Activated CD4-positive, alpha-beta memory T cell treated with anti-CD3 and anti-CD28 coated beads for 36 hours (primary cell): ENCODE data around the gene CCL18. TPM values are rescaled to one million over a fixed set of nuclear protein-coding genes. Genes with fewer than 3 reads are reported as not detected.

Experiments used
- CTCF ChIA-PET: fragments of 350-600 bp; sonication (Branson Sonifier 250); formaldehyde crosslinking; loops from one replicate; lab custom pipeline; 2021; ENCODE audit warnings: antibody characterized with exemption, inconsistent platforms; lab: Charles Lee
- POLR2A ChIA-PET: fragments of 350-600 bp; sonication (Branson Sonifier 250); formaldehyde crosslinking; loops from one replicate; lab custom pipeline; 2021; ENCODE audit warnings: antibody characterized with exemption; lab: Charles Lee
- DNase-seq: peaks from one replicate; pipeline ENCODE4 v3.0.0-alpha.2; 2020
- H3K27ac Mint-ChIP-seq: one replicate; pipeline ENCODE4 v1.8.0; 2021; ENCODE audit warnings: mixed read lengths
- H3K27me3 Mint-ChIP-seq: one replicate; pipeline ENCODE4 v1.8.0; 2021; ENCODE audit warnings: mixed read lengths
- H3K36me3 Mint-ChIP-seq: one replicate; pipeline ENCODE4 v1.8.0; 2021; ENCODE audit warnings: mixed read lengths
- H3K4me1 Mint-ChIP-seq: one replicate; pipeline ENCODE4 v1.8.0; 2021; ENCODE audit warnings: low read depth, mixed read lengths
- H3K4me3 Mint-ChIP-seq: one replicate; pipeline ENCODE4 v1.8.0; 2021; ENCODE audit warnings: mild to moderate bottlenecking, mixed read lengths
- H3K9me3 Mint-ChIP-seq: one replicate; pipeline ENCODE4 v1.8.0; 2021; ENCODE audit warnings: mixed read lengths
- intact Hi-C: fragments of 100-400 bp; cut with micrococcal nuclease; formaldehyde crosslinking; loops from one replicate; pipeline ENCODE4 v1.15.1; 2023
- total RNA-seq, 2 experiments: library from RNA; stranded (reverse); gene quantifications; one replicate each; pipeline ENCODE4 v1.2.3, GENCODE V29; 2021

The CCL18 gene
- total RNA-seq, 2 experiments from 2014 or later, result 0.52 TPM; not detected in 1

DNA sequence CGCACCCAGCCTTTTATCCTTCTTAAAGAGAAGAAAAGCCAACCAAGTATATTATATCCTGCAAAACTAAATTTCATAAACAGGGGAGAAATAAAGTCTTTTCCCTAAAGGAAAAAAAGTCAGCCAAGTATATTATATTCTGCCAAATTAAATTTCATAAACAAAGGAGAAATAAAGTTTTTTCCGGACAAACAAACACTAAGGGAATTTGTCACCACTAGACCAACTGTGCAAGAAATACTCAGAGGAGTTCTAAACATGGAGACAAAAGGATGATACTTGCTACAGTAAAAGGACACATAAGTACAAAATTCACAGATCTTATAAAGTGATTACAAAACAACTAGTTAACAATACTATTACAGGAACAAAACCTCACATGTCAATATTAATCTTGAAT, 14.4 kb upstream of the CCL18 start:
- no peak for DNase-seq
- POLR2A ChIA-PET, result no interaction called here
- H3K36me3 Mint-ChIP-seq, result peaks cover 5% of the 10 kb centered on the region

DNA sequence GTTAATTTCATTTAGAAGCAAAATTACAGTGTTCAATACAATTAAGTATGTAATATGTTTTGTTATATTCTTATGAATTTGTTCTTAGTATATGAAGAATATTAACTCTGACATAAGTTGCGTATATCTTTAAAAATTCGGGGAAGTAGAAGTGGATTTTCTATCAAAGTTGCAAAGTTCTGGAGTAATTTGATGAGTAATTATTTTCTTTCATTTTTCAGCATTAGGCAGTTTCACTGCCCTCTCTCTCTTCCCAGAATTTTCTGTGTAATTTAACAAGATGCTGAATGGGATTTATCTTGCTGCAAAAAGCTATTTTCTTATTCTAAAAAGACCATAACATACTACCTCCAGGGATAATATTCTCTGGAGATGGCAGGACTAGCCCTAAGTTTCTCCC, 8.9 kb upstream of the CCL18 start:
- Mint-ChIP-seq H3K4me3 (no peak overlapping the region), H3K9me3 (peaks cover 10% of the 10 kb centered on the region), H3K27ac (no peak overlapping the region), H3K36me3 (peaks cover 4% of the 10 kb centered on the region), H3K4me1 (no peaks in the 10 kb centered on the region), H3K27me3 (peaks cover 15% of the 10 kb centered on the region)
- CTCF ChIA-PET, result interaction anchor here (0.5 to 0.7 kb wide), 2 partner anchors 86 to 992 kb away, joined by 3 read pairs; no protein-coding TSS in a partner anchor
- POLR2A ChIA-PET, result no interaction called here
- intact Hi-C loops, result no loop called here
- DNase-seq, result no peak

More for the DNA sequence above, 14.4 kb upstream of the CCL18 start:
- Mint-ChIP-seq H3K27ac (no peak overlapping the region), H3K4me3 (no peak overlapping the region), H3K4me1 (no peaks in the 10 kb centered on the region), H3K27me3 (peaks cover 36% of the 10 kb centered on the region), H3K9me3 (peaks cover 28% of the 10 kb centered on the region)
- CTCF ChIA-PET, result no interaction called here
- intact Hi-C loops, result no loop called here

DNA sequence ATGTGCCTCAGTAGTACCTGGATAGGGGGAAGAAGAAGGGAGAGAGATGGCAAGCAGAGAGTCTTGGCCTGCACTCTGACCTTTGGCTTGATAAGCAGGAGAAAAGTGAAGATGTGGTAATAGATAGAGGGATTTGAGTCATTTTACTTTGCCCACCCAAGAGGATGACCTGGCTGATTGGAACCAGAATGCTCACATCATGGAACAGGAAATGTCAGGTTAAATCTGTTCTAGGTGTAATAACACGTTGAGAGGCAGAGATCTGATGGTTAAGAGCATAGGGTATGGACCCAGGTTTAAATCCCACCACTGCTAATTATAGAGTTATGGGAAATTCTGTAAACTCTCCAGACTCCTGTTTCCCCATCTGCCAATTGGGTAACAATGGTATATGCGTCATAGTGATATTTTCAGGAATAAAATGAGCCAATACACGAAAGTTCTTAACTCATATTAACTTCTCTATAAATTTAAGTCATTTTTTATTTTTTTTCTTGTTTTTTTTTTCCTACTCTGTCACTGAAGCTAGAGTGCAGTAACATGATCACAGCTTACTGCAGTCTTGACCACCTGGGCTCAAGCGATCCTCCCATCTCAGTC, 8.1 kb upstream of the CCL18 start:
- Mint-ChIP-seq H3K4me3 (no peak overlapping the region), H3K9me3 (peaks cover 5% of the 10 kb centered on the region), H3K27ac (no peak overlapping the region), H3K27me3 (peaks cover 12% of the 10 kb centered on the region), H3K36me3 (peaks cover 2% of the 10 kb centered on the region), H3K4me1 (no peaks in the 10 kb centered on the region)
- ChIA-PET CTCF (interaction anchor here (0.6 to 4.2 kb wide), 3 partner anchors 16 to 206 kb away, joined by 3 to 15 read pairs (median 5); no protein-coding TSS in a partner anchor), POLR2A (no interaction called here)
- DNase-seq, result no peak
- intact Hi-C loops, result no loop called here

DNA sequence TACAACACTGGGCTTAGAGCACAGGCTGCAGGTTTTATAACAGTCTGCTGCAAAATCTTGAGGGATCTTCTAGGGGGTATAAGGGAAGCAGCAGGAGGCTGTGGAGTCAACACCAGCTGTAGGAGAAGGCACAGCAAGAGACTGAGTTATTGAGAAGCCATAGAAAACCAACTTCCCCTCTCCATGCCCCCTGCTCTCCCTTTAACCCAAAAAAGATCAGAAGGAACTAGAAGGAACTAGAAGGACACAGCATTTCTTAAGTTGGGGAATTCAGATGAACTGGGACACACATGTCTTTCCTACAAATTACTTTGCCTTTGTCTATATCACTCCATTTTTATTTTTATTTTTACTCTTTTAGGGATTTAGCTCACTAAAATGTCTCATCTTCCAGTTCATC, 6.2 kb upstream of the CCL18 start:
- Mint-ChIP-seq H3K27ac (no peak overlapping the region), H3K27me3 (peaks cover 5% of the 10 kb centered on the region), H3K9me3 (no peaks in the 10 kb centered on the region), H3K36me3 (no peaks in the 10 kb centered on the region), H3K4me1 (no peaks in the 10 kb centered on the region), H3K4me3 (no peak overlapping the region)
- ChIA-PET POLR2A (no interaction called here), CTCF (interaction anchor here (1.0 to 4.2 kb wide), 4 partner anchors 14 to 88 kb away, joined by 4 to 15 read pairs (median 6); no protein-coding TSS in a partner anchor)
- intact Hi-C loops, result no loop called here
- DNase-seq, result no peak

DNA sequence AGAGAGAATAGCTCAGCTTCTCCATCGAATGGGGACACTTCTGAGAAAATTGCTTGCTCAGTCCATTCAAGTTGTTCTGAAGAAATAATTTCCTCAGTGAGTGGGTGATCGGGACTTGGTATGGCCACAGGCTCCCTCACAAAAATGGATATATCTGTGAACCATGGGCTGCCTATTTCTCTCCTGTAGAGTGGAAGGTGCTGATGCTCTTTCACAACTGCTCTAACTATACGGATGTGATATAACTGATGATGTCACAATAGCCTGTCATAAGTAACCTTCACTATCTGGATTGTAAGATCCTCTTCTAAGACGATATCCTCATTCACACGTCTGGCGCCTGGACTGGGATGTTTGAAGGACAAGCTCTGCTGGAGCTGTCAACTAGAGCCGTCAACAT, 4.7 kb upstream of the CCL18 start:
- no peak for DNase-seq
- CTCF ChIA-PET, result interaction anchor here (4.2 kb wide), 1 partner anchor 12 kb away, joined by 15 read pairs; no protein-coding TSS in a partner anchor
- no peaks in the 10 kb centered on the region for H3K4me1 Mint-ChIP-seq
- H3K27ac Mint-ChIP-seq, result no peak overlapping the region
- no peak overlapping the region for H3K4me3 Mint-ChIP-seq
- H3K36me3 Mint-ChIP-seq, result no peaks in the 10 kb centered on the region
- intact Hi-C loops, result no loop called here
- H3K9me3 Mint-ChIP-seq, result no peaks in the 10 kb centered on the region
- peaks cover 5% of the 10 kb centered on the region for H3K27me3 Mint-ChIP-seq
- POLR2A ChIA-PET, result no interaction called here

DNA sequence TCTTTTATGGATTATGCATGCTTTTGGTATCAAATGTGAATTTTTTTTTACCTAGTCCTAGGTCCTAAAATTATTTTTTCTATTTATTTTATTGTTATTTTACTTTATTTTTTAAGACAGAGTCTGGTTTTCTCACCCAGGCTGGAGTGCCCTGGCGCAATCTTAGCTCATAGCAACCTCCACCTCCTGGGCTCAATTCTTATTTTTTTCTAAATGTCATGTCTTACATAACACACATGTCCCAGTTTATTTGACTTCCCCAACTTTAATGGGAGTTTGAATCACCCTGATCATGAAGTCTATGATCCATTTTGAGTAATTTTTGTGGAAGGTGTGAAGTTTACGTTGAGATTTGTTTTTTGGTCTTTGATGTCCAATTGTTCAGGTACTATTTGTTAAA, 3.3 kb upstream of the CCL18 start:
- Mint-ChIP-seq H3K4me1 (no peaks in the 10 kb centered on the region), H3K9me3 (no peaks in the 10 kb centered on the region), H3K27me3 (peaks cover 5% of the 10 kb centered on the region), H3K27ac (no peak overlapping the region), H3K4me3 (no peak overlapping the region), H3K36me3 (no peaks in the 10 kb centered on the region)
- intact Hi-C loops, result no loop called here
- DNase-seq, result no peak
- CTCF ChIA-PET, result interaction anchor here (0.9 kb wide), 1 partner anchor 13 kb away, joined by 3 read pairs; no protein-coding TSS in a partner anchor
- POLR2A ChIA-PET, result no interaction called here

DNA sequence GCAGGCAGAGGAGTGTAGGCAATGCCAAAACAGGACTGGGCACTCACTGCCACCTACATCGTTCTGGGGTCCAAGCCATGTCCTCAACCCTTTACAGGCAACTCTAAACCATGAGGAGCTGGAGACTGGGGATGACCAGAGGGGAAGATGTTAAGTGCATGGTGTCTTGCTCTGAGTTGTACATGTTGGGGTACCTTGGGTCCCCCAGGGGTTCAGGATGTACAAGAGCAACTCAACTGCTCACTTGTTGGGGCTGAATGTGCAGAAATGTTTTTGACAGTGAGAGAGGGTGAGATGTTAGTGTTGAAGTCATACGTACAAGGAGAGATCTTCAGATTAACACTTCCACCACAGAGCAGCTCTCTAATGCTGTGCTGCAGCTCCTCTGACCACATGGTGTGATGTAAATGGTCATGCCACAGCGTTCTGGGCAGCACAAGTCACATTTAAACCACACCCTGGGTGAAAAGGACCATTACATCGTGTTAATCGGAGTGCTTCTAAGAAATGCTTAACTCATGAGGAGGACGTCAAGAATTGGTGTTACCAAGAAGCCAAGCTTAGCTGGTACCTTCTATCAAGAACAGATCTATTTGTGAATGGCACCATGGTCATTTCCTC, 2.4 kb downstream of the CCL18 start:
- Mint-ChIP-seq H3K9me3 (no peaks in the 10 kb centered on the region), H3K27me3 (peaks cover 10% of the 10 kb centered on the region), H3K27ac (no peak overlapping the region), H3K4me3 (no peak overlapping the region), H3K4me1 (peaks cover 3% of the 10 kb centered on the region), H3K36me3 (no peaks in the 10 kb centered on the region)
- ChIA-PET CTCF (interaction anchor here (1.3 to 2.0 kb wide), 2 partner anchors 91 to 97 kb away, joined by 4 read pairs; no protein-coding TSS in a partner anchor), POLR2A (interaction anchor here (0.6 kb wide), 1 partner anchor 118 kb away, joined by 3 read pairs; no protein-coding TSS in a partner anchor)
- intact Hi-C loops, result no loop called here
- peak; percentile 21 for DNase-seq

DNA sequence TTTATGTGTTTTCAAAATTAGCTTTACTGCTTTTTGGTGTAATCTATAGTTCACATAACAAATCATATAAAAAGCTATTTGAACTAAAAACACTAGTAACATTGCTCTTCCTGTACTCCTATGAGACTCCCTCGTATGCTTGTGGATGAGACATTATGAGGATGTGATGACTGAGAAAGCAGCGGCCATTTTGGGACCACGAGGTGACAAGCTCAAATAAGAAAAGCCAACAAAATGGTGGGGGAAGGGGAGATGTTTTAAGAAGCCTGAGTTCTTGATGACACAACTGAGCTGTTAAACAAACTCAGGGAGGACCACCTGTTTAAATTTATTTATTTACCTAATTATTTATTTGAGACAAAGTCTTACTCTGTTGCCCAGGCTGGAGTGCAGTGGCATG, 4.5 kb downstream of the CCL18 start:
- POLR2A ChIA-PET, result interaction anchor here (0.5 to 1.1 kb wide), 2 partner anchors 173 to 531 kb away, joined by 3 to 4 read pairs; partner anchors contain the start of gene SLFN12L
- no peak overlapping the region for H3K4me3 Mint-ChIP-seq
- peak; percentile 24 for DNase-seq
- H3K36me3 Mint-ChIP-seq, result no peaks in the 10 kb centered on the region
- intact Hi-C loops, result no loop called here
- no peak overlapping the region for H3K27ac Mint-ChIP-seq
- H3K4me1 Mint-ChIP-seq, result peaks cover 17% of the 10 kb centered on the region
- H3K27me3 Mint-ChIP-seq, result peaks cover 14% of the 10 kb centered on the region
- CTCF ChIA-PET, result interaction anchor here (0.9 to 1.8 kb wide), 4 partner anchors 77 to 99 kb away, joined by 3 to 12 read pairs (median 4); no protein-coding TSS in a partner anchor
- H3K9me3 Mint-ChIP-seq, result no peaks in the 10 kb centered on the region

DNA sequence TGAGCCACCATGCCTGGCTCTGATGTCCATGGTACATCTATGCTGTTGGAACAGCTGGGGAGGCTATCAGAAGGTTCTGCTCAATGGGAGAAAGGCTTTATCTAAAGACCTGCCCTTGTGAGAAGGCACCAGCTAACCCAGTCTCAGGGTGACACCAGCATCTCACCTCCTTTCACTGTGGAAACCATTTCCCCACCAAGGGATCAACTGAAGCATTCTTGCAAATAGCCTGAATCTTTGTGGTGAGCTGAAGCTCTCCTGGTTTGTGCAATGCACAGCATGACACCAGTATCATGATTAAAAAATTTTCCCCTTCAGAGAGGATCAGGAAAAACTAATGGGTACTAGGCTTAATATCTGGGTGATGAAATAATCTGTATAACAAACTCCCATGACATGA, 5.1 kb downstream of the CCL18 start:
- peaks cover 22% of the 10 kb centered on the region for H3K4me1 Mint-ChIP-seq

DNA sequence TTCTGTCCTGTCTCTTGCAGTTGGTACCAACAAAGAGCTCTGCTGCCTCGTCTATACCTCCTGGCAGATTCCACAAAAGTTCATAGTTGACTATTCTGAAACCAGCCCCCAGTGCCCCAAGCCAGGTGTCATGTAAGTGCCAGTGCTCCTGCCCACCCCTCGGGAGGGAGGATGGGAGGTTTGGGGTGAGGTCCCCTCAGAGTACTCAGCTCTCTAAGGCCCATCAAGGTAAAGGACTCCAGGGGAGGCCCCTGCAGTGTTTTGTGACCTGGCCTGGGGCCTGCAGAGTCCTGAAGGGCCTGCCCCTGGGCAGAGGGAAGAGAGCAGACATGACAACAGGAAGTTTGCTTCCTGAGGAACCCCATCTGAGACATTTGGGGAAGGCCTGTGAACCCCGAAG, 6.4 kb downstream of the CCL18 start:
- Mint-ChIP-seq H3K9me3 (no peaks in the 10 kb centered on the region), H3K4me3 (no peak overlapping the region), H3K27ac (no peak overlapping the region), H3K36me3 (no peaks in the 10 kb centered on the region), H3K4me1 (peaks cover 28% of the 10 kb centered on the region), H3K27me3 (peaks cover 14% of the 10 kb centered on the region)
- CTCF ChIA-PET, result interaction anchor here (0.6 to 4.7 kb wide), 4 partner anchors 88 to 144 kb away, joined by 3 to 37 read pairs (median 3); no protein-coding TSS in a partner anchor
- no peak for DNase-seq
- POLR2A ChIA-PET, result no interaction called here
- intact Hi-C loops, result loop anchor here (5.0 kb wide), 2 partner anchors 173 to 223 kb away; no protein-coding TSS in a partner anchor

More for the DNA sequence above, 5.1 kb downstream of the CCL18 start:
- Mint-ChIP-seq H3K36me3 (no peaks in the 10 kb centered on the region), H3K4me3 (no peak overlapping the region), H3K27me3 (peaks cover 14% of the 10 kb centered on the region), H3K9me3 (no peaks in the 10 kb centered on the region), H3K27ac (no peak overlapping the region)
- ChIA-PET CTCF (interaction anchor here (1.0 to 1.8 kb wide), 4 partner anchors 80 to 100 kb away, joined by 3 to 12 read pairs (median 4); no protein-coding TSS in a partner anchor), POLR2A (interaction anchor here (0.5 to 1.1 kb wide), 2 partner anchors 174 to 532 kb away, joined by 3 to 4 read pairs; partner anchors contain the start of gene SLFN12L)
- intact Hi-C loops, result no loop called here
- no peak for DNase-seq

DNA sequence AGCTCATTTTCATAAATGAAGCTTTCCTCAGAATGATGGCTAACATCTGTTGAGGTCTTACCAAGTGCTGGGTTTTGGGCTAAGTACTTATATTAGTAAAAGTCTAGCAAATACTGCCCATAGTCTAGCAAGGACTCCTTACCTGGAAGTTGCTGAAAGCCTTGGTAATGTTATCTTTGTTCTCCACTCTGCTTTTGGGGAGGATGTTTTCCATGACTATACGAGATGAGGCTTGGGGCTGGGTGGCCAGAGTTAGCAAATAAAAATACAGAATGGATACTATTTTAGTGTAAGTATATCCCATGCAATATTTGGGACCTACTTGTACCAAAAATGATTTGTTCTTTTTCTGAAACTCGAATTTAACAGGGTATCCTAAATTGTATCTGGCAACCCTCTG, 7.7 kb downstream of the CCL18 start:
- peaks cover 7% of the 10 kb centered on the region for H3K27me3 Mint-ChIP-seq
- no peak for DNase-seq
- peaks cover 28% of the 10 kb centered on the region for H3K4me1 Mint-ChIP-seq
- intact Hi-C loops, result loop anchor here (1.0 to 5.0 kb wide), 7 partner anchors 19 to 224 kb away; partner anchors contain the start of gene CCL3
- H3K9me3 Mint-ChIP-seq, result no peaks in the 10 kb centered on the region
- H3K27ac Mint-ChIP-seq, result peak overlapping the region; percentile 24
- ChIA-PET POLR2A (interaction anchor here (2.1 to 2.4 kb wide), 2 partner anchors 18 to 20 kb away, joined by 7 to 20 read pairs; partner anchors contain the start of gene CCL3), CTCF (interaction anchor here (0.6 to 4.7 kb wide), 17 partner anchors 11 to 651 kb away, joined by 3 to 82 read pairs (median 12); partner anchors contain the start of gene CCL3)
- H3K4me3 Mint-ChIP-seq, result no peak overlapping the region
- no peaks in the 10 kb centered on the region for H3K36me3 Mint-ChIP-seq
